Neural cell (in vitro differentiated cells): ENCODE measurements around the gene FABP7. TPM values are rescaled to one million over a fixed set of nuclear protein-coding genes. Genes with fewer than 3 reads are reported as not detected.

ENCODE experiments used
- H2AFZ ChIP-seq: fragments of 200-600, 300-800 bp; sonication (generic), shearing (Covaris generic); 2 replicates; pipeline ENCODE4 v1.6.0; 2014; ENCODE audit warnings: low read depth, mild to moderate bottlenecking, antibody characterized with exemption, low read length, moderate library complexity
- H3F3A ChIP-seq: fragments of 200-600 bp; shearing (Covaris generic); 2 replicates; pipeline ENCODE4 v1.6.1; 2016; ENCODE audit warnings: mild to moderate bottlenecking, moderate library complexity, mixed read lengths, antibody characterized with exemption, low read length; ENCODE audit not compliant: insufficient read depth, poor library complexity, severe bottlenecking
- H3K27ac ChIP-seq: fragments of 200-600, 300-800 bp; sonication (generic), shearing (Covaris generic); 2 replicates; pipeline ENCODE4 v1.5.1; 2014; ENCODE audit warnings: mild to moderate bottlenecking, low read length, moderate library complexity
- H3K27me3 ChIP-seq: fragments of 300-800, 200-600 bp; sonication (generic), shearing (Covaris generic); 2 replicates; pipeline ENCODE4 v1.6.0; 2014; ENCODE audit warnings: mild to moderate bottlenecking, low read depth, low read length, moderate library complexity; ENCODE audit not compliant: insufficient read depth
- H3K36me3 ChIP-seq: fragments of 300-800, 200-600 bp; sonication (generic), shearing (Covaris generic); 2 replicates; pipeline ENCODE4 v1.5.1; 2014; ENCODE audit warnings: mild to moderate bottlenecking, antibody characterized with exemption, low read length, moderate library complexity; ENCODE audit not compliant: insufficient read depth
- H3K4me2 ChIP-seq: fragments of 300-800, 200-600 bp; sonication (generic), shearing (Covaris generic); 2 replicates; pipeline ENCODE4 v1.6.0; 2014; ENCODE audit warnings: mild to moderate bottlenecking, low read length
- H3K4me3 ChIP-seq: fragments of 300-800, 200-600 bp; sonication (generic), shearing (Covaris generic); 2 replicates; pipeline ENCODE4 v1.5.1; 2014; ENCODE audit warnings: mild to moderate bottlenecking, low read length, moderate library complexity
- H3K79me2 ChIP-seq: fragments of 200-600 bp; shearing (Covaris generic); replicated peaks from 2 replicates; pipeline ENCODE4 v1.6.0; 2014; ENCODE audit warnings: mild to moderate bottlenecking, low read length, moderate library complexity; ENCODE audit not compliant: insufficient read depth
- H3K9ac ChIP-seq: fragments of 300-800, 200-600 bp; sonication (generic), shearing (Covaris generic); 2 replicates; pipeline ENCODE4 v1.6.1; 2016; ENCODE audit warnings: mild to moderate bottlenecking, low read length, mixed read lengths
- H3K9me2 ChIP-seq: fragments of 200-600 bp; shearing (Covaris generic); 2 replicates; pipeline ENCODE4 v1.6.1; 2016; ENCODE audit warnings: mild to moderate bottlenecking, low read length, mixed read lengths; ENCODE audit not compliant: insufficient read depth
- H3K9me3 ChIP-seq: fragments of 200-600, 300-800 bp; sonication (generic), shearing (Covaris generic); 2 replicates; pipeline ENCODE4 v1.6.1; 2016; ENCODE audit warnings: mild to moderate bottlenecking, mixed run types, low read length, moderate library complexity, mixed read lengths
- H4K20me1 ChIP-seq: fragments of 200-600 bp; shearing (Covaris generic); 2 replicates; pipeline ENCODE4 v1.6.1; 2016; ENCODE audit warnings: mild to moderate bottlenecking, mixed run types; ENCODE audit not compliant: insufficient read depth
- CTCF ChIP-seq: fragments of 450-650 bp; IDR thresholded peaks from 2 replicates; pipeline ENCODE4 v1.5.1; 2014; ENCODE audit warnings: antibody characterized with exemption, mild to moderate bottlenecking, moderate library complexity; ENCODE audit not compliant: poor library complexity, severe bottlenecking
- EP300 ChIP-seq: fragments of 450-650 bp; conservative IDR thresholded peaks from 2 replicates; pipeline ENCODE4 v1.6.1; 2014; ENCODE audit warnings: antibody characterized with exemption, mild to moderate bottlenecking, moderate library complexity; ENCODE audit not compliant: poor library complexity, severe bottlenecking
- EZH2 ChIP-seq: fragments of 200-600, 300-800 bp; shearing (Covaris generic), sonication (generic); IDR thresholded peaks from 2 replicates; pipeline ENCODE4 v1.6.1; 2014; ENCODE audit warnings: antibody characterized with exemption, low read length, borderline replicate concordance, mild to moderate bottlenecking; ENCODE audit not compliant: insufficient read depth, poor library complexity, severe bottlenecking
- MXI1 ChIP-seq: fragments of 450-650 bp; conservative IDR thresholded peaks from 2 replicates; pipeline ENCODE4 v1.6.1; 2014; ENCODE audit warnings: antibody characterized with exemption, mild to moderate bottlenecking; ENCODE audit not compliant: poor library complexity, severe bottlenecking
- POLR2AphosphoS5 ChIP-seq: IDR thresholded peaks from 2 replicates; pipeline ENCODE4 v1.6.1; 2012
- RAD21 ChIP-seq: fragments of 450-650 bp; conservative IDR thresholded peaks from 2 replicates; pipeline ENCODE4 v1.6.1; 2014; ENCODE audit warnings: antibody characterized with exemption, mild to moderate bottlenecking, moderate library complexity
- REST ChIP-seq: IDR thresholded peaks from 2 replicates; pipeline ENCODE4 v1.6.1; 2012; ENCODE audit warnings: borderline replicate concordance
- SMC3 ChIP-seq: fragments of 450-650 bp; conservative IDR thresholded peaks from 2 replicates; pipeline ENCODE4 v1.6.1; 2014; ENCODE audit warnings: antibody characterized with exemption, mild to moderate bottlenecking, moderate library complexity; ENCODE audit not compliant: poor library complexity
- TAF1 ChIP-seq: IDR thresholded peaks from 2 replicates; pipeline ENCODE4 v1.6.1; 2012; ENCODE audit warnings: low read depth
- polyA plus RNA-seq: library from polyadenylated mRNA; depleted of rRNA; stranded (reverse); fragments of >200 nt; gene quantifications from 2 replicates; pipeline ENCODE4 v1.2.3, GENCODE V29; 2014

Gene FABP7
- polyA plus RNA-seq, 1 donor from 2014 or later: 37.2 TPM

GRCh38 chr6:122800906-122801305 lies 21.4 kb downstream of the FABP7 start:
- Histone ChIP-seq H3K27ac (no peak overlapping the region), H3K9me2 (no peaks in the 10 kb centered on the region), H3K79me2 (no peaks in the 10 kb centered on the region), H3K36me3 (no peaks in the 10 kb centered on the region), H3K9ac (no peak overlapping the region), H3K4me3 (no peak overlapping the region), H3K4me2 (no peak overlapping the region), H2AFZ (no peak overlapping the region), H4K20me1 (no peaks in the 10 kb centered on the region), H3K27me3 (no peaks in the 10 kb centered on the region), H3K9me3 (no peaks in the 10 kb centered on the region), H3F3A (no peaks in the 10 kb centered on the region)
- TF ChIP-seq TAF1 (no peak), POLR2AphosphoS5 (no peak), EP300 (no peak), CTCF (no peak), MXI1 (no peak), REST (no peak), RAD21 (no peak), SMC3 (no peak), EZH2 (no peak)

GRCh38 chr6:122801397-122801796 lies 21.9 kb downstream of the FABP7 start:
- Histone ChIP-seq H3K9me2 (no peaks in the 10 kb centered on the region), H3K4me2 (no peak overlapping the region), H3K9me3 (no peaks in the 10 kb centered on the region), H3K27me3 (no peaks in the 10 kb centered on the region), H2AFZ (no peak overlapping the region), H3F3A (no peaks in the 10 kb centered on the region), H3K27ac (no peak overlapping the region), H3K4me3 (no peak overlapping the region), H3K9ac (no peak overlapping the region), H3K79me2 (no peaks in the 10 kb centered on the region), H4K20me1 (no peaks in the 10 kb centered on the region), H3K36me3 (no peaks in the 10 kb centered on the region)
- TF ChIP-seq TAF1: no peak
- no peak for TF ChIP-seq RAD21
- no peak for TF ChIP-seq EZH2
- TF ChIP-seq POLR2AphosphoS5: no peak
- TF ChIP-seq EP300: no peak
- no peak for TF ChIP-seq REST
- TF ChIP-seq MXI1: no peak
- no peak for TF ChIP-seq SMC3
- TF ChIP-seq CTCF: no peak
